GM12873 (cell line): ENCODE measurements around the gene KIF20B.

ENCODE experiments used
- CTCF ChIP-seq: IDR thresholded peaks from 2 replicates; pipeline ENCODE4 v1.5.1; 2012; ENCODE audit warnings: low read depth, mild to moderate bottlenecking, moderate library complexity, low read length, control low read depth; ENCODE audit not compliant: insufficient read depth; ENCODE audit errors: missing control alignments

KIF20B gene

GRCh38 chr10:89776665-89777064 lies 75.3 kb downstream of the KIF20B start:
- TF ChIP-seq CTCF, result no peak

- no peak for TF ChIP-seq CTCF
Observed at GRCh38 chr10:89782470-89782869, 81.1 kb downstream of the KIF20B start.

DNA sequence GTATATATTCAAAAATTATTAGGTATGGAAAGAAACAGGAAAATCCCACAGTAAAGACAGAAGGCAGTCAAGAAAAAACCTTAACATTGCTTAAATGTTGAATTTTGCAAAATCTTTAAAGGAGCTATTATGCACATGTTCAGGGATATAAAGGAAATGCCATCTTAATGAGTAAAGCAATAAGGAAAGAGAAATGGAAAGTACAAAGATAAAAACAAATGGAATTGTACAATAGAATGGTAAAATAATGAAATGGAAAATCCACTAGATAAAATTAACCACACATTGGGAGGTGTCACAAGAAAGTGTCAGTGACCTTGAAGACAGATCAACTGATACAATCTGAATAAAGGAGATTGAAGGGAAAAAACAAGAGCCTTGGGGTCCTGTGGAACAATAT lies 82.0 kb downstream of the KIF20B start:
- no peak for TF ChIP-seq CTCF

GRCh38 chr10:89785095-89785494 lies 83.7 kb downstream of the KIF20B start:
- TF ChIP-seq CTCF, result no peak

DNA sequence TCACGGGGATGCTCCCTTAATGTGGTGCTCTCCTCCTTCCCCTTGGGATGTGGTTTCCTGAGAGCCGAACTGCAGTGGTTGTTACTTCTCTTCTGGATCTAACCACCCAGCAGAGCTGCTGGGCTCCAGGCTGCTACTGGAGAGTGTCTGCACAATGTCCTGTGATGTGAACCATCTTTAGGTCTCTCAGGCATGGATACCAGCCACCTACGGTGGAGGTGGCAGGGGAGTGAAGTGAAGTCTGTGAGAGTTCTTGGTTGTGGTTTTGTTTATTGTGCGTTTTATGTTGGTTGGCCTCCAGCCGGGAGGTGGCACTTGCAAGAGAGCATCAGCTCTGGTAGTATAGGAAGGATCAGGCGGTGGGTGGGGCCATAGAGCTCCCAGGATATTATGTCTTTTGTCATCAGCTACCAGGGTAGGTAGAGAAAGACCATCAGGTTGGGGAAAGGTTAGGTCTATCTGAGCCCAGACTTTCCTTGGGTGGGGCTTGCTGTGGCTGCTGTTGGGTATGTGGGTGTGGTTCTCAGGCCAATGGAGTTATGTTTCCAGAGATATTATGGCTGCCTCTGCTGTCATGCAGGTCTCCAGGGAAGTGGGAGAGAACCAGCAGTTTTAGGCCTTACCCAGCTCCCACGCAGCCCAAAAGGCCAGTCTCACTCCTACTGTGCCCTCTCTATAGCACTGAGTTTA lies 87.9 kb downstream of the KIF20B start:
- no peak for TF ChIP-seq CTCF

DNA sequence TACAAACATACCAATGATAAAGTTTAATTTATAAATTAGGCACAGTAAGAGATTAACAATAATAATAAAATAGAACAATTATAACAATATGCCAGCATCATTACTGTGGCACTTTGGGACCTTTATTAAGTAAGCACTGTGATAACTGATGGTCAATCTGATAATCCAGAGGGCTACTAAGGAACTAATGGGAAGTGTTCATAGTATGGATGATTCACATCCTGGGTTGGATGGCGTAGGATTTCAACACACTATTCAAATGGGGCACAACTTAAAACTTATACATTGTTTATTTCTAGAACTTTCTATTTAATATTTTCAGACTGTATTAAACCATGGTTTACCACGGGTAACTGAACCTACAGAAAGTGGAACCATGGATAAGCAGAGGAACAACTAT lies 90.8 kb downstream of the KIF20B start:
- TF ChIP-seq CTCF, result no peak

GRCh38 chr10:89793649-89794254 lies 92.4 kb downstream of the KIF20B start:
- peak; percentile 75 for TF ChIP-seq CTCF
